GM18861 (cell line): Measurements from ENCODE around the gene TREX2.

Experiments used
- ATAC-seq: cut with Tn5 transposase; IDR thresholded peaks from one replicate; pipeline ENCODE4 v1.9.1; 2021; ENCODE audit not compliant: unreplicated experiment

TREX2 gene

GRCh38 chrX:153440556-153441135 lies 5.2 kb downstream of the TREX2 start:
- ATAC-seq, result no peak

GRCh38 chrX:153439977-153440376 lies 5.9 kb downstream of the TREX2 start:
- no peak for ATAC-seq

- ATAC-seq, result no peak
Measured at GRCh38 chrX:153438532-153438931, 7.3 kb downstream of the TREX2 start.

GRCh38 chrX:153435845-153436244 lies 10.0 kb downstream of the TREX2 start:
- ATAC-seq, result no peak

- no peak for ATAC-seq
Measured at GRCh38 chrX:153434801-153435200, 11.1 kb downstream of the TREX2 start.

GRCh38 chrX:153433781-153434285 lies 12.0 kb downstream of the TREX2 start:
- ATAC-seq, result no peak

- no peak for ATAC-seq
Measured at GRCh38 chrX:153433161-153433680, 12.6 kb downstream of the TREX2 start.

GRCh38 chrX:153430796-153431195 lies 15.1 kb downstream of the TREX2 start:
- no peak for ATAC-seq

GRCh38 chrX:153426204-153426603 lies 19.7 kb downstream of the TREX2 start:
- ATAC-seq, result no peak

- ATAC-seq, result no peak
Measured at GRCh38 chrX:153423652-153424051, 22.2 kb downstream of the TREX2 start.

- no peak for ATAC-seq
Measured at GRCh38 chrX:153421856-153422255, 24.0 kb downstream of the TREX2 start.

- ATAC-seq, result no peak
Measured at GRCh38 chrX:153420851-153421599, 24.8 kb downstream of the TREX2 start.

GRCh38 chrX:153417637-153418036 lies 28.2 kb downstream of the TREX2 start:
- no peak for ATAC-seq

GRCh38 chrX:153416781-153417450 lies 28.9 kb downstream of the TREX2 start:
- no peak for ATAC-seq

- ATAC-seq, result no peak
Measured at GRCh38 chrX:153414856-153415510, 30.9 kb downstream of the TREX2 start.

- ATAC-seq, result no peak
Measured at GRCh38 chrX:153413731-153414130, 32.1 kb downstream of the TREX2 start.

- no peak for ATAC-seq
Measured at GRCh38 chrX:153412746-153413720, 32.8 kb downstream of the TREX2 start.

- no peak for ATAC-seq
Measured at GRCh38 chrX:153411988-153412574, 33.8 kb downstream of the TREX2 start.

GRCh38 chrX:153411255-153411987 lies 34.4 kb downstream of the TREX2 start, which contains the start of gene ZFP92:
Gene ZFP92, plus strand, starts transcription at chrX:153411472. Its CDS starts 6,851 bp downstream, at chrX:153418323.
- ATAC-seq, result no peak
